Left cardiac atrium (tissue), 4 donors: Measurements from ENCODE around the gene MUC2. TPM values are rescaled to one million over a fixed set of nuclear protein-coding genes. Genes with fewer than 3 reads are reported as not detected.
"Not testable (repeated sequence)": the region's sequence is repeated elsewhere in the genome, so short reads cannot be mapped to it uniquely, and the experiment has no call there.

Source experiments
- ATAC-seq, 2 donors: fragments of 200-7000 bp; cut with Tn5 transposase; one replicate each; pipeline ENCODE4 v1.9.1; 2020; ENCODE audit warnings: mild to moderate bottlenecking in 2 of 2, moderate library complexity in 2 of 2
- DNase-seq: peaks from one replicate; pipeline ENCODE4 v3.0.0-alpha.2; 2020
- intact Hi-C, 2 donors: fragments of 100-400 bp; cut with DNase I; formaldehyde crosslinking; loops; one replicate each; pipeline versions ENCODE4 v1.14.1 to v1.15.1; 2022 to 2023
- total RNA-seq, 2 donors: library from RNA; stranded (reverse); fragmentation: NEBNext Ultra II Directional; extraction: Animal tissue kit (Norgen Biotek cat#: 25700); gene quantifications; one replicate each; pipeline ENCODE4 v1.2.1, GENCODE V29; 2021
- donor health status: DM: no; HTN: yes; CAD: no.
- donor health status: DM: no; HTN: yes; CAD: no; lungs with severe emphysema.
- donor health status: DM: yes; HTN: yes; CAD: no.
- donor health status: Dilated cardiomyopathy.

MUC2 gene
- total RNA-seq, 2 donors from 2014 or later = 0.26 TPM; not detected in 1

GRCh38 chr11:1109101-1109917 is 34.6 kb downstream of the MUC2 start:
- ATAC-seq = no peak
- intact Hi-C loops = no loop called here
- no peak for DNase-seq

- intact Hi-C loops = no loop called here
- DNase-seq (peak; percentile 18), ATAC-seq (no peak)
These were observed 35.4 kb downstream of the MUC2 start for GRCh38 chr11:1109918-1110705.

GRCh38 chr11:1111545-1112212 is 37.0 kb downstream of the MUC2 start:
- DNase-seq (peak; percentile 7), ATAC-seq (no peak)
- intact Hi-C loops = no loop called here

GRCh38 chr11:1112351-1113191 is 37.9 kb downstream of the MUC2 start:
- ATAC-seq (no peak), DNase-seq (peak; percentile 13)
- intact Hi-C loops = no loop called here

GRCh38 chr11:1113405-1114201 is 38.9 kb downstream of the MUC2 start:
- ATAC-seq (no peak), DNase-seq (peak; percentile 15)
- intact Hi-C loops = no loop called here

GRCh38 chr11:1115292-1115691 is 40.6 kb downstream of the MUC2 start:
- ATAC-seq, intact Hi-C loops, DNase-seq: not testable (repeated sequence)

- intact Hi-C loops = no loop called here
- DNase-seq (no peak), ATAC-seq (no peak)
These were observed 41.4 kb downstream of the MUC2 start for GRCh38 chr11:1116104-1116503.

- no peak for ATAC-seq
- peak; percentile 15 for DNase-seq
- intact Hi-C loops = no loop called here
These were observed 42.2 kb downstream of the MUC2 start for GRCh38 chr11:1116666-1117390.

GRCh38 chr11:1117992-1118391 is 43.3 kb downstream of the MUC2 start:
- no peak for ATAC-seq
- DNase-seq = no peak
- intact Hi-C loops = no loop called here

GRCh38 chr11:1118755-1119603 is 44.3 kb downstream of the MUC2 start:
- DNase-seq (peak; percentile 11), ATAC-seq (no peak)
- intact Hi-C loops = no loop called here

- DNase-seq (peak; percentile 14), ATAC-seq (no peak)
- intact Hi-C loops = no loop called here
These were observed 45.0 kb downstream of the MUC2 start for GRCh38 chr11:1119604-1120146.

GRCh38 chr11:1120532-1121330 is 46.1 kb downstream of the MUC2 start:
- DNase-seq (peak; percentile 15), ATAC-seq (no peak)

GRCh38 chr11:1121331-1121812 is 46.7 kb downstream of the MUC2 start:
- ATAC-seq (no peak), DNase-seq (peak; percentile 16)
- intact Hi-C loops = no loop called here

More at GRCh38 chr11:1120532-1121330, 46.1 kb downstream of the MUC2 start:
- intact Hi-C loops = no loop called here

GRCh38 chr11:1121813-1122663 is 47.4 kb downstream of the MUC2 start:
- DNase-seq = peak; percentile 14
- intact Hi-C loops = no loop called here
- no peak for ATAC-seq

GRCh38 chr11:1122664-1123002 is 48.0 kb downstream of the MUC2 start:
- intact Hi-C loops = no loop called here
- DNase-seq (no peak), ATAC-seq (no peak)
